ENCODE measurements around the gene CACNA2D3. TPM values are rescaled to one million over a fixed set of nuclear protein-coding genes. Genes with fewer than 3 reads are reported as not detected.
"Not testable (repeated sequence)": the region's sequence is repeated elsewhere in the genome, so short reads cannot be mapped to it uniquely, and the experiment has no call there.

CACNA2D3 gene
- polyA plus RNA-seq, 3 donors = 1.2 to 1.9 (median 1.7) TPM

GRCh38 chr3:54619531-54619930 is 497.2 kb downstream of the CACNA2D3 start:
- no peak for DNase-seq (ENCODE audit: extremely low read depth in 1 of 11, low read depth in 9 of 11, low spot score in 4 of 11)

- DNase-seq (ENCODE audit: extremely low read depth in 1 of 11, low read depth in 9 of 11, low spot score in 4 of 11) = no peak
Observed at GRCh38 chr3:54621184-54621583, 498.8 kb downstream of the CACNA2D3 start.

DNA sequence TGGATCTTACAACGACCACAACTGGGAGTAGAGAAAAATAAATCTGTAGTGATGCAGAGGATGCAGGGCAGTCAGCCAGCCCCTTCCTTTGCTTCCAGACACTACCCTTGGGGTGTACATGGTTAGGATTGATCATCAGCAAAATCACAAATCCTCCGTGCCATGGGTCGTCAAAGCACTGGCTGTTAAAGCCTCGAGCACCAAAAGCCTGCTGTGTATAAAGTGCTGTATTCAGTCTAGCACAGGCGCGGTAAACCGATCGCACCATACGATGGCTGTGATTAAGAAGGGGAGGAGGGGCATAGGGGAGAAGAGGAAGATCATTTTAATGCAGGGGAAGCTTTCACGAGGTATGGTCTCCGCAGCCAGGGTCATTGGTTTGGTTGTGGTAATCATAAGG is 500.3 kb downstream of the CACNA2D3 start:
- no peak for DNase-seq (ENCODE audit: extremely low read depth in 1 of 11, low read depth in 9 of 11, low spot score in 4 of 11)

- no peak for DNase-seq (ENCODE audit: extremely low read depth in 1 of 11, low read depth in 9 of 11, low spot score in 4 of 11)
Observed at GRCh38 chr3:54625805-54626787, 503.7 kb downstream of the CACNA2D3 start.

DNA sequence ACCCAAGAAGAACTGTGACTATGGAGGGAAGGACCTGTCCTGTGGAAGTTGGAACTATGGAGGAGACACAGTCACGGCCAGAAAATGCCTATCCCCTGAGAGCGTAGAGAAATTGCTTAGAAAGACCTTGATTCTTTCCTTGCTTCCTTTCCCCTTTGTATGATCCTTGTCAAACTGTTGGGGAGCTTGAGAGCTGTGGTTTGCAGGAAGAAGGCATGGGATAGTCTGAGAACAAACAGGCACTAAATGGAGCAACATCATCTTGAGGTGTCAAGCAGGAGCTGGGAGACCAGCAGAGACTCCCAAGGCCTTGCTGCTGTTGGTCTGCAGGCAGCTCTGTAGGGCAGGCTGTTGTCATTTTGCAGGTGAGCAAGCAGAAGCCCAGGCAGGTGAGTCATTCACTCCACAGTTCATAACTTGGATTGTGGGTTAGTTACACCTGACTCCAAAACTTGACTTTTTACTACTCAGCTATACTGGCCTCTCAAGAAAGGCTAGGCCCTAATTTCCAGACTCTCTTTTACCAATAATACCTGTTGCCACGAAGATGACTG is 506.6 kb downstream of the CACNA2D3 start:
- DNase-seq (ENCODE audit: extremely low read depth in 1 of 11, low read depth in 9 of 11, low spot score in 4 of 11) = no peak

- no peak for DNase-seq (ENCODE audit: extremely low read depth in 1 of 11, low read depth in 9 of 11, low spot score in 4 of 11)
Observed at GRCh38 chr3:54630101-54630623, 507.8 kb downstream of the CACNA2D3 start.

- DNase-seq (ENCODE audit: extremely low read depth in 1 of 11, low read depth in 9 of 11, low spot score in 4 of 11) = not testable (repeated sequence)
Observed at GRCh38 chr3:54631001-54631400, 508.6 kb downstream of the CACNA2D3 start.

DNA sequence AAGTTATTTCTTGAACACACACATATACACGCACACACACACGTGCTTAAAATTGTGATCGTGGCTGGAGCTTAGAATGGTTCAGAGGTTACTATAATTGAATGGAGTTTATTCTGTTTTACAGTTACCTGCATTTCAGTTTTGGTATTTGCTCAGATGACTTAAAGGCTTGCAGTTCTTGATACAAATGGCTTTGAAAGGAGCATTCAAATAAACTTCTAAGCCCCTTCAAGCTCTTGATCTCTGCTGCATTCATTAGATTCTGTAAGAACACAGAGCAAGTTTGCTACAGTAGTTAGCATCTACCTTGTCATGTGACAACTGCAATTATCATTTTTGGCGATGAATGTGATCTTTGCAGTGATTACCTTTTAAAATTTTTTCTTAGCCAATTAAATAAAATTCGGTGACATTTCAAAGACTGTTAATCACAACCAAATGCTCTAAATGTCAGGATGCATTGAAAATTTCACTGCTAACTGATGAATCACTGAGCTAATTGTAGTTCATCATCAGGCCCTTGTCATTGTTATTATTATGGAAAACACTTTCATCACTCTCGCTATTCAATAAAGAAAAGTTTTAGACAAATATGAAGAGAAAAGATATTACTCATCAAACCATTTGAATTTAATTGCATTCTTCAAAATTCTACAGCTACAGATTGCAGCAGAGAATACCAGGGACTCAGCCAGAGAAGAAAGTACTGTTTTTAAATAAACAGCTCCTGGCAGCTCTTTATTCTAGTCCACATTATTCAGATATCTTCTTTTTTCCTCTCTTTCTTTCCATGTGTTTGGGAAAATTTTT is 509.4 kb downstream of the CACNA2D3 start:
- no peak for DNase-seq (ENCODE audit: extremely low read depth in 1 of 11, low read depth in 9 of 11, low spot score in 4 of 11)

DNA sequence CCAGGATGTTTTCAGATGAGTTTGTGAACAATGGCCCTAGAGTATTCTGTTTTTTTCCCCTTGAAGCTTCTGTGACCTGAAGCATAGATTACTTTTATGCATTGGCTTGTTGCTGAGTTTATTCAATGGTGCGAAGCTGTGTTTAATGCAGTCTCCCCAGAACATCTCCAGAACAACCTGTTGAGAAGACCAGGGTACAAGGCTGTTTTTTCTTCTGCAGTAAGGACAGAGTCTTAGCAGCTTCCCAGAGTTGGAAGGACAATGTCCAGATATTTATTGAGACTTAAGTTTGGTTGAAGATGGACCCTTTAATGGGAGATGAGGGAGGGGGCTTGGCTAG is 509.9 kb downstream of the CACNA2D3 start:
- DNase-seq (ENCODE audit: extremely low read depth in 1 of 11, low read depth in 9 of 11, low spot score in 4 of 11) = no peak

- no peak for DNase-seq (ENCODE audit: extremely low read depth in 1 of 11, low read depth in 9 of 11, low spot score in 4 of 11)
Observed at GRCh38 chr3:54632834-54633233, 510.5 kb downstream of the CACNA2D3 start.

DNA sequence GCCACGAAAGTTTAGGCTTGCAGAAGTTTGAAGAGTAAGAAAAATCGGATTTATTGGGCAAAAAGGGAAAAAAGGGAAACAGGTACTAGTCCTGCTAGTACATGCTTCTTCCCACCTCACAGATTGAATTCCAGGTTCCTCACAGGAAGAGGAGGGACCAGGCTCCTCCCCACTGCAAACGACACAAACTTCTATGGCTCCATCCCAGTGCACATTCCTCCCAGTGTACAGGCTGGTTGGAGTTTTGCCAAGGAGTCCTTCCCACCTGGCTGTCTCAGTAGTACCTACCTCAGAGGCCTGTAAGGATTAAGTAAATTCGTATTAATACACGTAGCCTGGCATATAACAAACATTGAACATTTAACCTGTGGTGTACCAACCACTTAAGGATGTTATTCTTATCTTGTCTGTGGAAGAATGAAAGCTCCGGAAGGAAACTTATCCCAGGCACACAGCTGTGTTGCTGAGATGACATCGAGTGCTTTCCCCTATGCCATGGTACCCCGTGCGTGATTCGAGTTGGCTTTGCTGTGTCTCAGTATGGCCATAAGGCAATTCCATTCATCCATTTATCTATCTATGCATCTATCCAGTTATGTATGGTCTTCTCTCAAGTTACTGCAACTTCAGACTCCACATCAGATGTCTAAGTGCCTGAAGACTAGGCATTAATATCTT is 511.2 kb downstream of the CACNA2D3 start:
- DNase-seq (ENCODE audit: extremely low read depth in 1 of 11, low read depth in 9 of 11, low spot score in 4 of 11) = no peak

- no peak for DNase-seq (ENCODE audit: extremely low read depth in 1 of 11, low read depth in 9 of 11, low spot score in 4 of 11)
Observed at GRCh38 chr3:54634122-54634469, 511.7 kb downstream of the CACNA2D3 start.

- not testable (repeated sequence) for DNase-seq (ENCODE audit: extremely low read depth in 1 of 11, low read depth in 9 of 11, low spot score in 4 of 11)
Observed at GRCh38 chr3:54639790-54640372, 517.5 kb downstream of the CACNA2D3 start.

- no peak for DNase-seq (ENCODE audit: extremely low read depth in 1 of 11, low read depth in 9 of 11, low spot score in 4 of 11)
Observed at GRCh38 chr3:54641226-54642014, 519.1 kb downstream of the CACNA2D3 start.

DNA sequence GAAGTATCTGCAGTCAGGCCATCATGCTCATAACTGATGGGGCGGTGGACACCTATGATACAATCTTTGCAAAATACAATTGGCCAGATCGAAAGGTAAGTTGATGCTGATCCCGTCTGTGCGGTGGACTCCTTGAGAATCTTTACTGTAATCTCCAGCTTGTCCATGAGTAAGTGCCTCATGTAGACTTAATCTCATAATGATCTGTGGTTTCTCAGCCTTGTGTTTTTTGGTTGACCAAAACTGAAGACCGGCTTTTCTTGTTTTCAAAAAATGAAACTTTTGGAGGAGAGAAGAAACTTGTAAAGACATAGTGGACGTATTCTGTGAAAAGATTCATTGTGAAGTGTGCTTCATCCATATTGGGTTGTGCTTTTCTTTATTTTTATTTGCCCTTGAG is 519.8 kb downstream of the CACNA2D3 start:
- no peak for DNase-seq (ENCODE audit: extremely low read depth in 1 of 11, low read depth in 9 of 11, low spot score in 4 of 11)

- DNase-seq (ENCODE audit: extremely low read depth in 1 of 11, low read depth in 9 of 11, low spot score in 4 of 11) = no peak
Observed at GRCh38 chr3:54647721-54648120, 525.4 kb downstream of the CACNA2D3 start.

GRCh38 chr3:54649551-54649950 is 527.2 kb downstream of the CACNA2D3 start:
- no peak for DNase-seq (ENCODE audit: extremely low read depth in 1 of 11, low read depth in 9 of 11, low spot score in 4 of 11)

Measured in renal cortex interstitium (tissue), 11 donors.